Loucy (cell line): Measurements from ENCODE around the gene CHP2.

Experiments
- H2AFZ ChIP-seq: fragments of 200-600 bp; sonication (generic); 2 replicates; pipeline ENCODE4 v1.6.0; 2016; ENCODE audit warnings: antibody characterized with exemption, mild to moderate bottlenecking, low read length, moderate library complexity
- H3F3A ChIP-seq: fragments of 200-600 bp; 2 replicates; pipeline ENCODE4 v1.6.0; 2016; ENCODE audit warnings: antibody characterized with exemption, low read depth, mild to moderate bottlenecking
- H3K27me3 ChIP-seq: fragments of 200-600 bp; sonication (generic); 2 replicates; pipeline ENCODE4 v1.6.1; 2014; ENCODE audit warnings: low read length, mild to moderate bottlenecking; ENCODE audit not compliant: insufficient read depth, poor library complexity, severe bottlenecking
- H3K36me3 ChIP-seq: fragments of 200-600 bp; sonication (generic); 2 replicates; pipeline ENCODE4 v1.6.1; 2016; ENCODE audit warnings: low read length; ENCODE audit not compliant: insufficient read depth
- H3K4me1 ChIP-seq: fragments of 200-600 bp; sonication (generic); 2 replicates; pipeline ENCODE4 v1.5.1; 2014; ENCODE audit warnings: low read length, mild to moderate bottlenecking; ENCODE audit not compliant: insufficient read depth, poor library complexity, severe bottlenecking
- H3K4me2 ChIP-seq: fragments of 200-600 bp; sonication (generic); 2 replicates; pipeline ENCODE4 v1.6.0; 2014; ENCODE audit warnings: antibody characterized with exemption, low read length, low read depth, mild to moderate bottlenecking; ENCODE audit not compliant: poor library complexity, severe bottlenecking
- H3K4me3 ChIP-seq: fragments of 200-600 bp; sonication (generic); 2 replicates; pipeline ENCODE4 v1.5.1; 2014; ENCODE audit warnings: low read length, mild to moderate bottlenecking, mixed read lengths; ENCODE audit not compliant: poor library complexity, severe bottlenecking
- H3K79me2 ChIP-seq: fragments of 200-600 bp; sonication (generic); 2 replicates; pipeline ENCODE4 v1.6.1; 2014; ENCODE audit warnings: low read length; ENCODE audit not compliant: insufficient read depth
- H3K9ac ChIP-seq: fragments of 200-600 bp; sonication (generic); 2 replicates; pipeline ENCODE4 v1.6.0; 2014; ENCODE audit warnings: mild to moderate bottlenecking, low read depth, low read length, moderate library complexity; ENCODE audit not compliant: poor library complexity, severe bottlenecking
- H3K9me2 ChIP-seq: fragments of 200-600 bp; sonication (generic); replicated peaks from 2 replicates; pipeline ENCODE4 v1.6.1; 2016; ENCODE audit warnings: low read depth, low read length, mixed read lengths
- H3K9me3 ChIP-seq: fragments of 200-600 bp; sonication (generic); 2 replicates; pipeline ENCODE4 v1.6.1; 2014; ENCODE audit warnings: mild to moderate bottlenecking, antibody characterized with exemption, low read length, low read depth; ENCODE audit not compliant: insufficient read depth
- H4K20me1 ChIP-seq: fragments of 200-600 bp; sonication (generic); 2 replicates; pipeline ENCODE4 v1.6.0; 2014; ENCODE audit warnings: antibody characterized with exemption, low read length, mild to moderate bottlenecking; ENCODE audit not compliant: insufficient read depth, poor library complexity, severe bottlenecking
- CTCF ChIP-seq: fragments of 200-600 bp; sonication (generic); conservative IDR thresholded peaks from 2 replicates; pipeline ENCODE4 v1.5.1; 2014; ENCODE audit warnings: mild to moderate bottlenecking, antibody characterized with exemption, low read length
- EZH2phosphoT487 ChIP-seq: fragments of 200-600 bp; IDR thresholded peaks from 2 replicates; pipeline ENCODE4 v1.6.1; 2018; ENCODE audit warnings: antibody characterized with exemption, mild to moderate bottlenecking, moderate library complexity, borderline replicate concordance

Gene CHP2

GRCh38 chr16:23724096-23724784, 30.6 kb upstream of the CHP2 start:
- no peak overlapping the region for H3K9ac ChIP-seq
- TF ChIP-seq EZH2phosphoT487 (no peak), CTCF (no peak)
- H3K36me3 ChIP-seq = no peaks in the 10 kb centered on the region
- peaks cover 3% of the 10 kb centered on the region for H3K27me3 ChIP-seq
- no peaks in the 10 kb centered on the region for H3K9me2 ChIP-seq
- no peaks in the 10 kb centered on the region; the same call in 1 of the 2 replicates for H3K9me3 ChIP-seq
- H4K20me1 ChIP-seq = no peaks in the 10 kb centered on the region
- H2AFZ ChIP-seq = no peak overlapping the region
- H3F3A ChIP-seq = no peaks in the 10 kb centered on the region
- H3K4me3 ChIP-seq = no peak overlapping the region
- H3K4me1 ChIP-seq = no peaks in the 10 kb centered on the region
- no peak overlapping the region for H3K4me2 ChIP-seq
- H3K79me2 ChIP-seq = no peaks in the 10 kb centered on the region

- no peak overlapping the region for H3K9ac ChIP-seq
- H3K4me2 ChIP-seq = no peak overlapping the region
- H3F3A ChIP-seq = no peaks in the 10 kb centered on the region
- H3K36me3 ChIP-seq = no peaks in the 10 kb centered on the region
- H3K27me3 ChIP-seq = peaks cover 3% of the 10 kb centered on the region
- TF ChIP-seq CTCF = no peak
- TF ChIP-seq EZH2phosphoT487 = no peak
- H3K79me2 ChIP-seq = no peaks in the 10 kb centered on the region
- no peaks in the 10 kb centered on the region for H3K9me2 ChIP-seq
- H3K9me3 ChIP-seq = no peaks in the 10 kb centered on the region; the same call in 1 of the 2 replicates
- H3K4me3 ChIP-seq = no peak overlapping the region
- H3K4me1 ChIP-seq = no peaks in the 10 kb centered on the region
- no peaks in the 10 kb centered on the region for H4K20me1 ChIP-seq
- H2AFZ ChIP-seq = no peak overlapping the region
These were observed 30.1 kb upstream of the CHP2 start for GRCh38 chr16:23724785-23725131.

- H3K4me1 ChIP-seq = no peaks in the 10 kb centered on the region
- peaks cover 2% of the 10 kb centered on the region for H3K27me3 ChIP-seq
- no peaks in the 10 kb centered on the region for H3F3A ChIP-seq
- H3K9ac ChIP-seq = no peak overlapping the region
- no peaks in the 10 kb centered on the region; the same call in 1 of the 2 replicates for H3K9me3 ChIP-seq
- no peak overlapping the region for H3K4me3 ChIP-seq
- no peaks in the 10 kb centered on the region for H3K79me2 ChIP-seq
- TF ChIP-seq EZH2phosphoT487 (no peak), CTCF (no peak)
- H3K9me2 ChIP-seq = no peaks in the 10 kb centered on the region
- no peak overlapping the region for H3K4me2 ChIP-seq
- no peaks in the 10 kb centered on the region for H4K20me1 ChIP-seq
- H2AFZ ChIP-seq = no peak overlapping the region
- H3K36me3 ChIP-seq = no peaks in the 10 kb centered on the region
These were observed 28.1 kb upstream of the CHP2 start for GRCh38 chr16:23726710-23727109.
